GM12878 (cell line): ENCODE results near the gene CMSS1.

Experiments used
- BCLAF1 ChIP-seq: fragments of 450-650 bp; IDR thresholded peaks from 2 replicates; pipeline ENCODE4 v1.6.1; 2017; ENCODE audit warnings: antibody characterized with exemption, mild to moderate bottlenecking, moderate library complexity
- CREM ChIP-seq: IDR thresholded peaks from 2 replicates; pipeline ENCODE4 v1.6.1; 2014; ENCODE audit warnings: antibody characterized with exemption, low read depth
- CTCF ChIP-seq, 3 experiments: IDR thresholded peaks in 2 of 3; conservative IDR thresholded peaks in 1 of 3; 2 replicates each; pipeline ENCODE4 v1.5.1; 2011; ENCODE audit warnings: low read depth in 3 of 3, low read length in 3 of 3, mild to moderate bottlenecking in 3 of 3, control low read depth in 2 of 3, moderate library complexity in 2 of 3, inconsistent platforms in 1 of 3, mixed read lengths in 1 of 3; ENCODE audit not compliant: control insufficient read depth in 2 of 3, insufficient read depth in 1 of 3; ENCODE audit errors: extremely low read depth in 1 of 3
- NFIC ChIP-seq: IDR thresholded peaks from 2 replicates; pipeline ENCODE4 v1.6.1; 2012; ENCODE audit warnings: low read depth, mild to moderate bottlenecking, inconsistent platforms, low read length, moderate library complexity
- POLR2A ChIP-seq: IDR thresholded peaks from 2 replicates; pipeline ENCODE4 v1.6.1; 2011; ENCODE audit warnings: low read depth, mild to moderate bottlenecking, low read length
- SMAD1 ChIP-seq: fragments of 450-650 bp; IDR thresholded peaks from 2 replicates; pipeline ENCODE4 v1.6.1; 2018; ENCODE audit warnings: mild to moderate bottlenecking, low read depth; ENCODE audit not compliant: partially characterized antibody
- TAF1 ChIP-seq: IDR thresholded peaks from 2 replicates; pipeline ENCODE4 v1.6.1; 2011; ENCODE audit warnings: mild to moderate bottlenecking, low read depth, low read length, borderline replicate concordance
- ZNF24 ChIP-seq: fragments of 450-650 bp; IDR thresholded peaks from 2 replicates; pipeline ENCODE4 v1.6.1; 2017; ENCODE audit warnings: antibody characterized with exemption, mild to moderate bottlenecking

GRCh38 chr3:100123112-100123511 lies 305.4 kb downstream of the CMSS1 start:
- no peak for TF ChIP-seq POLR2A
- TF ChIP-seq ZNF24 = no peak
- no peak for TF ChIP-seq NFIC
- TF ChIP-seq CTCF (IDR thresholded peaks at IDR 0.05 in 2 of 3, conservative IDR thresholded peaks at IDR 0.05 in 1 of 3; ENCODE audit: control insufficient read depth in 2 of 3, extremely low read depth in 1 of 3, insufficient read depth in 1 of 3, low read depth in 3 of 3, low read length in 3 of 3) = no peak
- no peak for TF ChIP-seq BCLAF1
- TF ChIP-seq SMAD1 = no peak
- TF ChIP-seq CREM = no peak
- no peak for TF ChIP-seq TAF1
